Ectodermal cell (in vitro differentiated cells): ENCODE results near the gene FAM217A.
"Not testable (repeated sequence)": the region's sequence is repeated elsewhere in the genome, so short reads cannot be mapped to it uniquely, and the experiment has no call there.

Experiments
- H3K27ac ChIP-seq: 2 replicates; pipeline ENCODE4 v1.7.0; 2013; ENCODE audit warnings: mild to moderate bottlenecking, low read depth, low read length; ENCODE audit not compliant: insufficient read depth, poor library complexity, severe bottlenecking
- H3K27me3 ChIP-seq: 2 replicates; pipeline ENCODE4 v1.7.0; 2013; ENCODE audit warnings: mild to moderate bottlenecking, low read length; ENCODE audit not compliant: insufficient read depth, control insufficient read depth, poor library complexity, severe bottlenecking
- H3K36me3 ChIP-seq: one replicate; pipeline ENCODE4 v1.7.0; 2013; ENCODE audit warnings: low read length; ENCODE audit not compliant: control insufficient read depth, insufficient read depth
- H3K4me1 ChIP-seq: one replicate; pipeline ENCODE4 v1.7.0; 2013; ENCODE audit warnings: low read length; ENCODE audit not compliant: control insufficient read depth, insufficient read depth
- H3K4me3 ChIP-seq: 2 replicates; pipeline ENCODE4 v1.7.0; 2013; ENCODE audit warnings: low read depth, low read length, control low read depth; ENCODE audit not compliant: insufficient read depth
- H3K9me3 ChIP-seq: 2 replicates; pipeline ENCODE4 v1.7.0; 2013; ENCODE audit warnings: mild to moderate bottlenecking, low read length, moderate library complexity; ENCODE audit not compliant: control insufficient read depth
- WGBS, 2 experiments: methylation state at CpG; one replicate each; pipeline ENCODE4 v1.1.7; 2013; ENCODE audit warnings: missing lambda C conversion rate in 2 of 2; 5-methylcytosine and 5-hydroxymethylcytosine counted together

The FAM217A gene

GRCh38 chr6:4090043-4090442 lies 11.1 kb upstream of the FAM217A start:
- H3K27ac ChIP-seq, H3K27me3 ChIP-seq, H3K4me1 ChIP-seq, H3K4me3 ChIP-seq, H3K9me3 ChIP-seq, H3K36me3 ChIP-seq: not testable (repeated sequence)
- 95% methylated on average over 26 of the region's 26 CpGs for WGBS, 2 experiments

- no peak overlapping the region for H3K27ac ChIP-seq
- no peaks in the 10 kb centered on the region for H3K9me3 ChIP-seq
- no peak overlapping the region for H3K4me3 ChIP-seq
- no peaks in the 10 kb centered on the region for H3K4me1 ChIP-seq
- WGBS, 2 experiments, result 94 to 96% methylated on average over 7 of the region's 7 CpGs
- no peaks in the 10 kb centered on the region for H3K27me3 ChIP-seq
- H3K36me3 ChIP-seq, result no peaks in the 10 kb centered on the region
Measured at GRCh38 chr6:4088704-4089103, 9.8 kb upstream of the FAM217A start.

GRCh38 chr6:4085332-4085700 lies 6.4 kb upstream of the FAM217A start:
- H3K4me3 ChIP-seq, result no peak overlapping the region
- no peak overlapping the region for H3K27ac ChIP-seq
- no peaks in the 10 kb centered on the region for H3K36me3 ChIP-seq
- H3K4me1 ChIP-seq, result no peaks in the 10 kb centered on the region
- no peaks in the 10 kb centered on the region for H3K9me3 ChIP-seq
- WGBS, 2 experiments, result no CpG with 5 or more reads among the region's 1 CpG
- H3K27me3 ChIP-seq, result no peaks in the 10 kb centered on the region

- no peaks in the 10 kb centered on the region for H3K27me3 ChIP-seq
- no peaks in the 10 kb centered on the region for H3K36me3 ChIP-seq
- 78 to 83% methylated on average over 6 to 8 of the region's 9 CpGs for WGBS, 2 experiments
- H3K9me3 ChIP-seq, result no peaks in the 10 kb centered on the region
- H3K27ac ChIP-seq, result no peak overlapping the region
- H3K4me1 ChIP-seq, result no peaks in the 10 kb centered on the region
- no peak overlapping the region for H3K4me3 ChIP-seq
Measured at GRCh38 chr6:4084444-4085331, 5.8 kb upstream of the FAM217A start.

GRCh38 chr6:4074478-4075235 lies 4.3 kb downstream of the FAM217A start:
- no peak overlapping the region for H3K4me3 ChIP-seq
- WGBS, 2 experiments, result 95 to 98% methylated on average over 5 of the region's 6 CpGs
- H3K9me3 ChIP-seq, result no peaks in the 10 kb centered on the region
- H3K27ac ChIP-seq, result no peak overlapping the region
- no peaks in the 10 kb centered on the region for H3K4me1 ChIP-seq
- no peaks in the 10 kb centered on the region for H3K36me3 ChIP-seq
- H3K27me3 ChIP-seq, result no peaks in the 10 kb centered on the region

GRCh38 chr6:4071330-4071729 lies 7.6 kb downstream of the FAM217A start:
- Histone ChIP-seq H3K36me3 (no peaks in the 10 kb centered on the region), H3K27ac (no peak overlapping the region), H3K4me1 (no peaks in the 10 kb centered on the region), H3K9me3 (no peaks in the 10 kb centered on the region), H3K27me3 (no peaks in the 10 kb centered on the region), H3K4me3 (no peak overlapping the region)
- 84 to 88% methylated on average over 4 of the region's 4 CpGs for WGBS, 2 experiments

- H3K36me3 ChIP-seq, result peaks cover 7% of the 10 kb centered on the region
- no peaks in the 10 kb centered on the region for H3K4me1 ChIP-seq
- H3K4me3 ChIP-seq, result no peak overlapping the region
- no peak overlapping the region for H3K27ac ChIP-seq
- no peaks in the 10 kb centered on the region for H3K9me3 ChIP-seq
- 91 to 92% methylated on average over 6 of the region's 6 CpGs for WGBS, 2 experiments
- H3K27me3 ChIP-seq, result no peaks in the 10 kb centered on the region
Measured at GRCh38 chr6:4069199-4069598, 9.7 kb downstream of the FAM217A start.

- peaks cover 19% of the 10 kb centered on the region for H3K36me3 ChIP-seq
- WGBS, 2 experiments, result 100% methylated on average over 1 of the region's 1 CpG
- no peaks in the 10 kb centered on the region for H3K4me1 ChIP-seq
- H3K27me3 ChIP-seq, result no peaks in the 10 kb centered on the region
- no peaks in the 10 kb centered on the region for H3K9me3 ChIP-seq
- no peak overlapping the region for H3K4me3 ChIP-seq
- no peak overlapping the region for H3K27ac ChIP-seq
Measured at GRCh38 chr6:4067673-4068072, 11.3 kb downstream of the FAM217A start.

GRCh38 chr6:4066029-4066755 lies 12.7 kb downstream of the FAM217A start:
- Histone ChIP-seq H3K27ac (no peak overlapping the region), H3K4me1 (no peaks in the 10 kb centered on the region), H3K4me3 (no peak overlapping the region), H3K27me3 (no peaks in the 10 kb centered on the region), H3K36me3 (peaks cover 25% of the 10 kb centered on the region), H3K9me3 (no peaks in the 10 kb centered on the region)
- 84 to 95% methylated on average over 6 to 7 of the region's 7 CpGs for WGBS, 2 experiments
